PFSK-1 (cell line): ENCODE results near the gene NDUFAF2.

ENCODE experiments used
- POLR2AphosphoS5 ChIP-seq: IDR thresholded peaks from 2 replicates; pipeline ENCODE4 v1.6.1; 2012; ENCODE audit warnings: low read depth, mild to moderate bottlenecking, control low read depth, low read length, moderate library complexity
- SIN3A ChIP-seq: IDR thresholded peaks from 2 replicates; pipeline ENCODE4 v1.6.1; 2012; ENCODE audit warnings: mild to moderate bottlenecking, low read length, moderate library complexity, borderline replicate concordance; ENCODE audit not compliant: insufficient read depth
- TAF1 ChIP-seq: IDR thresholded peaks from 2 replicates; pipeline ENCODE4 v1.6.1; 2012; ENCODE audit warnings: low read length, control low read depth, borderline replicate concordance; ENCODE audit not compliant: insufficient read depth
- TF ChIP-seq, protein P1 (sequence below), 2 experiments: IDR thresholded peaks; 2 replicates each; pipeline versions ENCODE4 v1.6.1 to v1.8.0; 2011 to 2012; ENCODE audit warnings: low read depth in 2 of 2, low read length in 2 of 2, control low read depth in 1 of 2, inconsistent platforms in 1 of 2, mild to moderate bottlenecking in 1 of 2, moderate library complexity in 1 of 2; ENCODE audit not compliant: insufficient read depth in 1 of 2

GRCh38 chr5:60960591-60960990, 15.6 kb downstream of the NDUFAF2 start:
- TF ChIP-seq, protein P1, sequence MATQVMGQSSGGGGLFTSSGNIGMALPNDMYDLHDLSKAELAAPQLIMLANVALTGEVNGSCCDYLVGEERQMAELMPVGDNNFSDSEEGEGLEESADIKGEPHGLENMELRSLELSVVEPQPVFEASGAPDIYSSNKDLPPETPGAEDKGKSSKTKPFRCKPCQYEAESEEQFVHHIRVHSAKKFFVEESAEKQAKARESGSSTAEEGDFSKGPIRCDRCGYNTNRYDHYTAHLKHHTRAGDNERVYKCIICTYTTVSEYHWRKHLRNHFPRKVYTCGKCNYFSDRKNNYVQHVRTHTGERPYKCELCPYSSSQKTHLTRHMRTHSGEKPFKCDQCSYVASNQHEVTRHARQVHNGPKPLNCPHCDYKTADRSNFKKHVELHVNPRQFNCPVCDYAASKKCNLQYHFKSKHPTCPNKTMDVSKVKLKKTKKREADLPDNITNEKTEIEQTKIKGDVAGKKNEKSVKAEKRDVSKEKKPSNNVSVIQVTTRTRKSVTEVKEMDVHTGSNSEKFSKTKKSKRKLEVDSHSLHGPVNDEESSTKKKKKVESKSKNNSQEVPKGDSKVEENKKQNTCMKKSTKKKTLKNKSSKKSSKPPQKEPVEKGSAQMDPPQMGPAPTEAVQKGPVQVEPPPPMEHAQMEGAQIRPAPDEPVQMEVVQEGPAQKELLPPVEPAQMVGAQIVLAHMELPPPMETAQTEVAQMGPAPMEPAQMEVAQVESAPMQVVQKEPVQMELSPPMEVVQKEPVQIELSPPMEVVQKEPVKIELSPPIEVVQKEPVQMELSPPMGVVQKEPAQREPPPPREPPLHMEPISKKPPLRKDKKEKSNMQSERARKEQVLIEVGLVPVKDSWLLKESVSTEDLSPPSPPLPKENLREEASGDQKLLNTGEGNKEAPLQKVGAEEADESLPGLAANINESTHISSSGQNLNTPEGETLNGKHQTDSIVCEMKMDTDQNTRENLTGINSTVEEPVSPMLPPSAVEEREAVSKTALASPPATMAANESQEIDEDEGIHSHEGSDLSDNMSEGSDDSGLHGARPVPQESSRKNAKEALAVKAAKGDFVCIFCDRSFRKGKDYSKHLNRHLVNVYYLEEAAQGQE (IDR thresholded peaks at IDR 0.05; ENCODE audit: insufficient read depth in 1 of 2, low read depth in 2 of 2, low read length in 2 of 2): no peak
- TF ChIP-seq SIN3A (no peak), POLR2AphosphoS5 (no peak), TAF1 (no peak)
